GM18861 (cell line): ENCODE measurements around the gene OSBPL5.

ENCODE experiments used
- ATAC-seq: cut with Tn5 transposase; IDR thresholded peaks from one replicate; pipeline ENCODE4 v1.9.1; 2021; ENCODE audit not compliant: unreplicated experiment

The OSBPL5 gene

GRCh38 chr11:3165152-3165705 is at the start of gene OSBPL5:
TSS of gene OSBPL5 (minus strand) at chr11:3165310. CDS start at chr11:3129148, 36,162 bp downstream.
- no peak for ATAC-seq

- no peak for ATAC-seq
These were observed 49.2 kb upstream of the OSBPL5 start for GRCh38 chr11:3214420-3214699.

- no peak for ATAC-seq
These were observed 48.7 kb upstream of the OSBPL5 start for GRCh38 chr11:3213659-3214419.

- no peak for ATAC-seq
These were observed 43.2 kb upstream of the OSBPL5 start for GRCh38 chr11:3208272-3208671.

- ATAC-seq, result no peak
These were observed 42.5 kb upstream of the OSBPL5 start for GRCh38 chr11:3207526-3208189.

GRCh38 chr11:3206922-3207204 is 41.8 kb upstream of the OSBPL5 start:
- ATAC-seq, result no peak

GRCh38 chr11:3206156-3206921 is 41.2 kb upstream of the OSBPL5 start:
- no peak for ATAC-seq

- no peak for ATAC-seq
These were observed 40.4 kb upstream of the OSBPL5 start for GRCh38 chr11:3205261-3206155.

- no peak for ATAC-seq
These were observed 39.3 kb upstream of the OSBPL5 start for GRCh38 chr11:3204141-3205015.

- no peak for ATAC-seq
These were observed 38.3 kb upstream of the OSBPL5 start for GRCh38 chr11:3203221-3204043.

- no peak for ATAC-seq
These were observed 37.6 kb upstream of the OSBPL5 start for GRCh38 chr11:3202759-3203158.

- ATAC-seq, result no peak
These were observed 37.2 kb upstream of the OSBPL5 start for GRCh38 chr11:3202305-3202704.

- ATAC-seq, result no peak
These were observed 36.6 kb upstream of the OSBPL5 start for GRCh38 chr11:3201677-3202181.

GRCh38 chr11:3201112-3201581 is 36.0 kb upstream of the OSBPL5 start:
- no peak for ATAC-seq

- ATAC-seq, result no peak
These were observed 35.4 kb upstream of the OSBPL5 start for GRCh38 chr11:3200388-3201111.

GRCh38 chr11:3199537-3200295 is 34.6 kb upstream of the OSBPL5 start:
- no peak for ATAC-seq

GRCh38 chr11:3198815-3199214 is 33.7 kb upstream of the OSBPL5 start:
- ATAC-seq, result no peak
